GM18867 (cell line): ENCODE results near the gene RYK.
"Not testable (repeated sequence)": the region's sequence is repeated elsewhere in the genome, so short reads cannot be mapped to it uniquely, and the experiment has no call there.

Experiments used
- ATAC-seq: cut with Tn5 transposase; IDR thresholded peaks from one replicate; pipeline ENCODE4 v1.9.1; 2021; ENCODE audit warnings: mild to moderate bottlenecking, moderate library complexity; ENCODE audit not compliant: unreplicated experiment

The RYK gene

DNA sequence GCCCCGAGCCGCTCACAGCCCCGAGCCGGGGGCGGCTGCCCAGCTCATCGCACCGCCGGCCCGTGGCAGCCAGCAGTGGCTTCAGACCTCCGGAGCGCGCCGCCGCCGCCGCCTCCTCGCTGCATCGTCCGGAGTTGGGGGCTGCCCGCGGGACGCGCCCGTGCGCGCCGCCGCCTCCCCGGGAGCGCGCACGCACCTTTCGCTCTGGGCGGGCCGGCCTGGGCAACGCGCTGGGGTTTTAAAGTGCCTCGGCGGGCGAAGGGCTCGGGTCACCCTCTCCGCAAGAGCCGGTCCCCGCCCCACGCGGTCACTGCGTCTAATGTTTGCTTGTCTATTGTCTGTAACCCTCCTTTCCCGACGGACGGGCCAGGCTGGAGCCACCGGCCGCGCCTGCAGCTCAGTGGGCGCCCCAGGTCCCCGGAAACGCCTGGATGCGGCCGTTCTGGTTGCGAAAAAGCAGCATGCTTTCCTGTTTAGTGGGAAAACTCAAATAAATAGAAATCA lies at the start of gene RYK:
RYK (minus strand) TSS at position 143 of the 504 bp plus-strand sequence. CDS start 205 bp downstream, outside the sequence.
- ATAC-seq: peak; percentile 83

GRCh38 chr3:134299888-134300206 lies 49.2 kb upstream of the RYK start:
- no peak for ATAC-seq

DNA sequence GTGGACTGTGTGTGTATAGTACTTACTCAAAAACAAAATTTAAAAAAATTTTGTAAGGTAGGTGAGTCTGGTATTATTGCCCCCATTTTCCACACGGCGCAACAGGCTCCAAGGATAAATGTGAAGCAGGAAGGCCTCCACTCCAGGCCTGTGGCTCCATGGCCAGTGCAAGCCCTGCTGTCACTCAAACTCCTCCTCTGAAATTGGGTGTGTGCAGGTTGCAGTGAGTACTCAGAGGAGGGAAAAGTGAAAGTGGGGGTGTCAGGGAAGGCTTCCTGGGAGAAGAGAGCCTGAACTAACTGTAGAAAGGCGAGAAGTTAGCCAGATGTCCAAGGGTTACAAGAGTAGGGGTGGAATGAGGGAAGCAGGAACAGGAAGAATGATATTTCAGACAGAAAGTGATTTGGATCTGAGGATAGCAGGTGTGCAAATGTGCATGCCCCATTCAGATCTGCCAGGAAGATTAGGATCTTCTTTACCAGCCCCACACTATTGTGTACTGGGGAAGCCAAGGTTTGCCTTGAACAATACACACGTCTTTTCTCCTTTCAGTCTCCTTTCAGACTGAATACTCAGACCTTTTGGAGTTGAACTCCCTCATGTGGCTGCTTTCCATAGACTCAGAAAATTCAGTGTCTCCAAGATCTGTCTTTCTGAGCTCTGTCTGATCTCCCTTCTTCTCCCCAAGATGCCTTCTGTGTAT lies 48.7 kb upstream of the RYK start:
- no peak for ATAC-seq

DNA sequence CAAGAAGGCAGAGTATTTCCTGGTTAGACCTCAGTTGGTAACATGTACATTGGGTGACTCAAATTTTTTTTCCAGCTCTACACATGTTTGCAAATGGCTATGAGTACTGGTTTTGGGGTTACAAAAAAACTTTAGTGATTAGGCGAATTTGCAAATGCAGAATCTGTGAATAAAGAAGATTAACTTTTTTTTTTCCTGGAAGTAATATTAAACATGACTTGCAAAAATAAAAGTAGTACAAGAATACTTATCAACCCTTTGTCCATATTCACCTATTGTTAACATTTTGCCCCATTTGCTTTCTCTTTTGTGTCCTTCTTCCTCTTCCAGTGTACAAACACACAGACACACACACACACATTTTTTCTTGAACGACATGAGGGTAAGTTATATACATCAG lies 47.6 kb upstream of the RYK start:
- no peak for ATAC-seq

DNA sequence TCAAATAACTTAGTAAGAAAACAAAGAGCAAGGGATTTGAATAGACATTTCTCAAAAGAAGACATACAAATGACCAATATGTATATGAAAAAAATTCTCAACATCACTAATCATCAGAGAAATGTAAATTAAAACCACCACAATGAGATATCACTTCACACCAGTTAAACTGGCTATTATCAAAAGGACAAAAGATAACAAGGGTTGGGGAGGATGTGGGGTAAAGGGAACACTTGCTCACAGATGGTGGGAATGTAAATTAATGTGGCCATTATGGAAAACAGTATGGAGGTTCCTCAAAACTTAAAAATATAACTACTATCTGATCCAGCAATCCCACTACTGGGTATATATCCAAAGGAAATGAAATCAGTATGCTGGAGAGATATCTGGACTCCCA lies 46.0 kb upstream of the RYK start:
- no peak for ATAC-seq

- ATAC-seq: no peak
These were observed 45.3 kb upstream of the RYK start for GRCh38 chr3:134295930-134296329.

DNA sequence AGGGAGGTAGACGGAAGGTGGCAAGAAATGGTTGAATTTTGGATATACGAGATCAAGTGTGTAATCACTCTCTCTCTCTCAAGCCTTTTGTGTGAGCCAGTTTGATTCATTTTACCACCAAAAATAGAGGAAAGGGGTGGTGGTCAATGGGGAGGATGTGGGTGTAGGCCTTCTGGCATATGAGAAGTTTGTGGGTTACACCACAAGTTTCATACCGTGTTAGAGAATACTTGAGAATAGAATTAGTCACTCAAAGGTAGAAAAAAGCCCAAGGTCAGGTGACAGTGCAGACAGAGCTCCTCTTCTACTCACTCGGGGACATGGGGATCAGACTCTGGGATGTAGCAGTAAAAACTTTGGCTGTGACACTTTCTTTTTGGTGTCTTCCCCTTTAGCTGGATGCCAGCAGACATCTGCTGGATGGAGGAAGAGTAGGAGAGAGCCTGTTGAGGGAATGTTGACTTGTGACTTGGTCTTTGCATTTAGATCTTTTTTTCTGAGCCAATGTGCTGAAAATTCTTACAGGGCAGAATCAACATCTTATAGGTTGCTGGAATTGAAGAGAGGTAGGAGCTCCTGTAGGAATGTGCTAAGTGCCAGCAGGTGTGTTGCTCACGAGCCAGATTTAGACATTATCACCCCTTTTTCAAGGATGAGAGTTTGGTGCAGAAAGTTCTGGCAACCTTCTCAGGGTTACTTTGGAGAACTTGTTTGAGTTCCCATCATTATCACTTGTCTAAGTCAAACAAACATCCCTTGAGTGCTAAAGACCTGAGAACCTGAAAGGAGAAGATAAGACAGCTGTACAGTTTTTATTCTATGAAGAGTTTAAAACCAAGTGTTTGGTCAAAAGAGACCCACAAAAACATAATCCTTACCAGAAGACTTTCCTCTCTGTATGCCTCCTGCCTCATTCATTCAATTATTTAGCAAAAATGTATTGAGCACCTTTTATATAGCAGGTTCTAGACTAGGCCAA lies 43.9 kb upstream of the RYK start:
- ATAC-seq: peak; percentile 100

DNA sequence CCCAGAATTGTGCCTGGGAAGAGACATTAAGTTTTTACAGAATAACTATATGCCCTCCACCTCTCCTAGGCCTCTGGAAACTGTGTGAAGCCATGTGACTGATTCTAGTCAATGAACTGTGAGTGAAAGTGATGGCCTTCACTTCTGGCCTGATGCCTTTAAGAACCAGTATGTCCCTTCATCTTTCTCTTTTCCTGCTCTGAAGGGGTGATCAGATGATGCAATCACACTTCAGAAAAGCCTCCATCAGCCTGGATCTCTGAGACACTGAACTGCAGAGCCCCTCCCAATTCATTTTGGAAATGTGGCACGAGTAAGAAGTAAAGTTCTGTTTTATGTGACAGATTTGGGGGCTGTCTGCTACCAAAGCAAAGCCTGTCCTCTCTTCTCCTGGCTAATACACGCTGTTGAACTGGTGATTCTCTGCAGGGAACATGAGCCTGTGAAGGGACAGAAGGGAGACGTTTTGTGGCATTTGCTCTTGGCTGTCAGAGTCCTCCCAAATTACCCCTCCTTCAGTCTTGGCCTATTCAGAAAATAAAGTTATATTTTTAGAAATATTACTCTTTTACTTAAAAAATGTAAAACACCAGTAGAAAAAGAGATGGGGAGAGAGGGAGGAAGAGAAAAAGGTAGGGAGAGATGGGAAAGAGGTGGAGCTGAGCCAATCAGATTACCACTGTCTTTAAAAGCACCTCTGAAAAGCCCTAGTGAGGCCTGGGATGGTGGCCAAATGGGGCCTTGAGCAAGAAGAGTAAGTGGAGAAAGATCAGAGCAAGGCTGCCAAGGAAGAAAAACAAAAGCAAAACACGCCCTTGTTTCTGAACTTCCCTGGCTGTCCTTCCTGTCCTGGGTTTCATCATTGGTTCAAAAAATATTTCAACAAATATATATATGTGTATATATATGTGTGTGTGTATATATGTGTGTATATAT lies 40.9 kb upstream of the RYK start:
- no peak for ATAC-seq

- ATAC-seq: no peak
These were observed 36.9 kb upstream of the RYK start for GRCh38 chr3:134287512-134287911.

DNA sequence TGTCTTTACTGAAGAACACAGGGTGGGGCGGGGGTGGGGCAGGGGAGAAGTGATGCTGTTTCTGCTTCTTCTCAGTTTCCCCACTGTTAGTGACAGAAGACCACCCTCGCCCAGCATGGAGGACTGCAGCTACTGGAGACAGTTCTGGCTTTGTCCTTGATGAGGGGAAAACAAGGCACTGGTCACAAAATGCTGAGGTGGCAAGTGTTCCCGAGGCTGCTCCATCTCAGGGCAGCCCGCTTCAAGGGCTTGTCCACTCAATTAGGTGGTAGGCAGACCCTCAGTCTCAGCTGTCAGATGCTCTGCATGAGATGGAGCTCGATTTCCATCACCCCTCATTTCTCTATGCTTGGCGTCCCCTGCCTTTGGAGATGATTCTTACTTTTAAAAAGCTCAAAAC lies 33.8 kb upstream of the RYK start:
- ATAC-seq: no peak

- ATAC-seq: no peak
These were observed 32.0 kb upstream of the RYK start for GRCh38 chr3:134282659-134283047.

GRCh38 chr3:134281912-134282658 lies 31.4 kb upstream of the RYK start:
- ATAC-seq: no peak

GRCh38 chr3:134279466-134279865 lies 28.8 kb upstream of the RYK start:
- ATAC-seq: no peak

DNA sequence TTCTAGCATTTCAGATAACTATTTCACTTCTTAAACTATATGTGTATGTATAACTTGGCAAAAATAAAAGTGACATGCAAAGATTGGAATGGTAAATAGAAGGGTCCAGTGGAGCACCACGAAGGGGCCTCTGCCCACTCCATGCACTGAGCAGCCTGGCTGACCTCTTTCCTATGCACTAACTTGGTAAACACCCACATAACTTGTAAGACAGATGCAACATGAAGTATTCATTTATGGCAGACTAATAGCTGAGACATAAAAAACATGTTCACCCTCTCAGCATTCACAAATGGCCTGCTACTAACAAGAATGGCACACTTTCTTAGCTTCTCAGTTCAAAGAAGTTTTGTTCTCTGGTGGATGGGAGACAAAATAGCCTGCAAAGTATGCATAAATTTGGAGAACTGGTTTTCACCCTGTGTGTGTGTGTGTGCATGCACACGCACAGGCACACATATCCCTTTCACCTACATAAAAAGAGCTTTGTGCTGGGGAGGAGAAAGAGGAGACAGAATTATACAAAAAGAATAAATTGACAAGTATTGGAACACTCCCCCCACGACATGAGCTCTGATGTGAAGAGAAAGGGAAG lies 26.5 kb upstream of the RYK start:
- no peak for ATAC-seq

DNA sequence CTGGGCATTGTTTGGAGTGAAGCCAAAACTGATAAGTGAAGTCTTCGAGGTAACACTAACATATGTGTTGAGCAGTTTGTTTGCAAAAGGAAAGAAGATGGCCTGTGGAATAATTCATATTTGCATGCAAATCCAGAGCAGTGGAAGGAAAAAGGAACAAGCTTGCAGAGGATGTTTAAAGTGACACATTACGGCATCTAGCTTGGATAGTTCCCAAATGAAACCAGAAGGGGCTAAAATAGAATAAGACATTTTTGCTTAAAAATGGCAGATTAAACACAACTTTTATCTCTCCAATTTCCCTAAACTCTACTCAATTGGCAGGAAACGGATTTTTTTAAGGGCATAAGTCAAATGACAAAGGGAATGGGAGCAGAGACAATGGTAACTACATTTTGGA lies 25.4 kb upstream of the RYK start:
- ATAC-seq: no peak

DNA sequence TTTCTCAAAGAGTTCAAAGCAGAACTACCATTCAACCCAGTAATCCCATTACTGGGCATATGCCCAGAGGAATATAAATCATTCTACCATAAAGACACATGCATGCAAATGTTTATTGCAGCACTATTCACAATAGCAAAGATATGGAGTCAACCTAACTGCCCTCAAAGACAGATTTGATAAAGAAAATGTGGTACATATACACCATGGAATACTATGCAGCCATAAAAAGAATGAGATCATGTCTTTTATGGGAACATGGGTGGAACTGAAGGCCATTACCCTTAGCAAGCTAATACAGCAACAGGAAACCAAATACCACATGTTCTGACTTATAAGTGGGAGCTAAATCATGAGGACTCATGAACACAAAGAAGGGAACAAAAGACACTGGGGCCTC lies 24.5 kb upstream of the RYK start:
- ATAC-seq: not testable (repeated sequence)

- ATAC-seq: no peak
These were observed 23.9 kb upstream of the RYK start for GRCh38 chr3:134274571-134274970.

DNA sequence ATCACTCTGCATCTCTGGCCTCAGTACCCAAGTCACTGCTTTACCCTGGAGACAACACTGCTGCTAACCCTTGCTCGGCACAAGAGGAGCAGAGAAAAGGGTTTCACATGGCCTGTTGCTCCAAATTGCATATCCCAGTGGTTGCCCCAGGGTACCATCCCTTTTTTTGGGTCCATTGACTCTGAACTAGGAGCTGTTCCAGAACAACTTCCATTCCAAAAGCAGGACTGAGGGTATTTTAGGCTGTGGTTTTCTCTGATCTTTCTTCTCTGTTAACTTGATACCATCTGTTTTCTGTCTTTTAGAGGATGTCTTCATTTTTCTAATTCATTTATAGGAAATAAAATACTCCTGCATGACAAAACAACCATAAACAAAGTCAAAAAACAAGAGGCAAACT lies 17.3 kb upstream of the RYK start:
- no peak for ATAC-seq

DNA sequence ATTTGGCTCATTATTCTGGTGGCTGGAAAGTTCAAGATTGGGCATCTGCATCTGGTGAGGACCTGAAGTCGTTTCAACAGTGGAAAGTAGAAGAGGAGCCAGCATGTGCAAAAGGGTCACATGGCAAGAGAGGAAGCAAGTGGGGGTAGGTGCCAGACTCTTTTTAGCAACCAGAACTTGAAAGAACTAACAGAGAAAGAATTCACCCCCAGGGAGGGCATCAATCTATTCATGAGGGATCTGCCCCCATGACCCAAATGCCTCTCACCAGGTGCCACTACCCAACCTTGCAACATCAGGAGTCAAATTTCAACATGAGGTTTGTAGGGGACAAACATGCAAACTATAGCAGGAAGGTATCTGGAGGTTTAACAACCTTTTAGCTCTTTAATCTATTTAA lies 10.3 kb upstream of the RYK start:
- ATAC-seq: no peak
